ENCODE data around the gene ATG13. TPM values are rescaled to one million over a fixed set of nuclear protein-coding genes. Genes with fewer than 3 reads are reported as not detected.

The ATG13 gene
- total RNA-seq, 6 experiments from 2014 or later, result 64.2 to 94.0 (median 85.3) TPM

DNA sequence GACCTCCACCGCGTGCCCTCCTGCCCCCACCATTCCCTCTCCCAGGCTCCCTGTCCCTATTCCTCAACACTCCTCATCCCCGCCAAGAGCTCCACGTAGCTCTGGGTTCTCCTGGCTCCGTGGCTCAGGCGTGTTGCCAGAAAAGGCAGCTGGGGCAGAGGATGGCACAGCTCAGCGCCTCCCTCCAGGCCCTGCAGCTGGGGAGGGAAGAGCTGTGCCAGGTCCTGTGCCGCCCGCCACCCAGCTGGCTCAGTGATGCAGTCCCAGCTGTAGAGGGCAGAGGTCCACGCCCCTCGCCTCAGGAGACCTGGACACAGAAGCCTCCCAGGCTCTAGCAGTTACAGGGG is 78.8 kb downstream of the ATG13 start:
- no peak for DNase-seq
- peaks cover 17% of the 10 kb centered on the region for H3K4me1 Mint-ChIP-seq (ENCODE audit: low read depth)
- TF ChIP-seq, protein P1, sequence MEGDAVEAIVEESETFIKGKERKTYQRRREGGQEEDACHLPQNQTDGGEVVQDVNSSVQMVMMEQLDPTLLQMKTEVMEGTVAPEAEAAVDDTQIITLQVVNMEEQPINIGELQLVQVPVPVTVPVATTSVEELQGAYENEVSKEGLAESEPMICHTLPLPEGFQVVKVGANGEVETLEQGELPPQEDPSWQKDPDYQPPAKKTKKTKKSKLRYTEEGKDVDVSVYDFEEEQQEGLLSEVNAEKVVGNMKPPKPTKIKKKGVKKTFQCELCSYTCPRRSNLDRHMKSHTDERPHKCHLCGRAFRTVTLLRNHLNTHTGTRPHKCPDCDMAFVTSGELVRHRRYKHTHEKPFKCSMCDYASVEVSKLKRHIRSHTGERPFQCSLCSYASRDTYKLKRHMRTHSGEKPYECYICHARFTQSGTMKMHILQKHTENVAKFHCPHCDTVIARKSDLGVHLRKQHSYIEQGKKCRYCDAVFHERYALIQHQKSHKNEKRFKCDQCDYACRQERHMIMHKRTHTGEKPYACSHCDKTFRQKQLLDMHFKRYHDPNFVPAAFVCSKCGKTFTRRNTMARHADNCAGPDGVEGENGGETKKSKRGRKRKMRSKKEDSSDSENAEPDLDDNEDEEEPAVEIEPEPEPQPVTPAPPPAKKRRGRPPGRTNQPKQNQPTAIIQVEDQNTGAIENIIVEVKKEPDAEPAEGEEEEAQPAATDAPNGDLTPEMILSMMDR (IDR thresholded peaks at IDR 0.05), result no peak
- H3K27me3 Mint-ChIP-seq (ENCODE audit: insufficient read depth), result no peaks in the 10 kb centered on the region
- no peak overlapping the region for H3K4me3 Mint-ChIP-seq
- no peak overlapping the region for H3K27ac Mint-ChIP-seq
- H3K9me3 Mint-ChIP-seq, result no peaks in the 10 kb centered on the region
- H3K36me3 Mint-ChIP-seq (ENCODE audit: low read depth), result peaks cover 20% of the 10 kb centered on the region

DNA sequence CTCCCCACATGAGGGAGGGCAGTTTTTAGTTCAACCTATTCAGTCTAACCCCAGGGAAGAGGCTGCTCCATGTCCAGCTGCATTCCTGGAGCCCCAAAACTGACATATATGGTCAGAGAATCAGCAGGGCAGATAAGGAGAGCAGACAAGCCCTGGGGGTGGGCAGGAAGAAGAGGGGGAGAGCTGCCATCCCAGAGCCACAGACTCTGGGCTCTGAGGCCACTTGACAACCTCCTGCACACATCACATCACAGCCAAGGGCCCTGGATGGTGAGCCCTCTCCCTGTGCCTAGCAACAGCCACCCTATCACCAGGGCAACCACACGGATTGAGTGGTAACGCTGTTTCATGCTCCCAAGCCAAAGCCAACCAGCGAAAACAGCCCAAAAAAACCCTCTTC is 80.0 kb downstream of the ATG13 start:
- peak; percentile 3 for DNase-seq
- peaks cover 27% of the 10 kb centered on the region for H3K4me1 Mint-ChIP-seq (ENCODE audit: low read depth)
- TF ChIP-seq, protein P1 (IDR thresholded peaks at IDR 0.05), result no peak
- no peaks in the 10 kb centered on the region for H3K9me3 Mint-ChIP-seq
- H3K4me3 Mint-ChIP-seq, result no peak overlapping the region
- H3K27me3 Mint-ChIP-seq (ENCODE audit: insufficient read depth), result no peaks in the 10 kb centered on the region
- peaks cover 28% of the 10 kb centered on the region for H3K36me3 Mint-ChIP-seq (ENCODE audit: low read depth)
- H3K27ac Mint-ChIP-seq, result peak overlapping the region; percentile 71

DNA sequence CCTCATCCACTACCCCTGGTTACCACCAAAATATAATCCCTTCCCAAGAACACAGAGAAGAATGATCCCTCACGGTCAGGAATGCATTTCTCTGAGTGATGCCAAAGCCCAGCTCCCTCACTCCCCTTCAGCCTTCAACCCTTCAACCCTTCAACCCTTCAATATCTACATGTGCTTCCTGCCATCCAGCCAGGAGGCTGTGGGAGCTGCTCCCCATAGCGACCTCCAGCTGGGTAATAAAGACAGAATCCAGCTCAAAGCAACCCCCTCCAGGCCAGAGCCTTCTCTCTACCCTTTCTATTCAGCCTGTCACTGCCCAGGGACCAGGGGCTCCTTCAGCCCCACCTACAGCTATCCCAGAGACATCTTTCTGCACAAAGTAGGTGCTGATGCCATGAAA is 80.4 kb downstream of the ATG13 start:
- H3K36me3 Mint-ChIP-seq (ENCODE audit: low read depth), result peaks cover 32% of the 10 kb centered on the region
- TF ChIP-seq, protein P1 (IDR thresholded peaks at IDR 0.05), result no peak
- no peak for DNase-seq
- no peaks in the 10 kb centered on the region for H3K27me3 Mint-ChIP-seq (ENCODE audit: insufficient read depth)
- no peak overlapping the region for H3K4me3 Mint-ChIP-seq
- peaks cover 31% of the 10 kb centered on the region for H3K4me1 Mint-ChIP-seq (ENCODE audit: low read depth)
- H3K27ac Mint-ChIP-seq, result peak overlapping the region; percentile 71
- no peaks in the 10 kb centered on the region for H3K9me3 Mint-ChIP-seq

DNA sequence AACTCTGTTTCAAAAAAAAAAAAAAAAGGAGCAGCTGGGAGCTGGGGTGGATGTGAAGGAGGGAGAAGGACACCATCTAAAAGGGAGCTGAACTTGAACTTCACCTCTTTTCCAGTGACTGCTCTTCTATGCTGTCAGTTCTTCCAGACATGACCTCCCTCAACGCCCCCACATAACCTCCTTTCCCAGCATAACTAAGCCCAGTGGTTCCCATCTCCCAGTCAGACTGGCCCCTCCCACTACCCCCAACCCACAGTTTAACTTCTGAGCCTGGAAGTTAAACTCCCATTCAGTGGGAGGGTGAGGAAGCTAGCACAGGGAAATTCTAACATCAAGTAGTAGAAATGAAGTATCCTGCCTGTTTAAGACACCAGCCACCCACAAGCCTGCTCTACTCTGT is 81.2 kb downstream of the ATG13 start:
- Mint-ChIP-seq H3K9me3 (no peaks in the 10 kb centered on the region), H3K36me3 (ENCODE audit: low read depth) (peaks cover 37% of the 10 kb centered on the region), H3K27me3 (ENCODE audit: insufficient read depth) (no peaks in the 10 kb centered on the region), H3K4me3 (peak overlapping the region; percentile 98; the same call in 1 of the 2 replicates), H3K4me1 (ENCODE audit: low read depth) (peaks cover 32% of the 10 kb centered on the region), H3K27ac (peak overlapping the region; percentile 54; the same call in 1 of the 2 replicates)
- TF ChIP-seq, protein P1 (IDR thresholded peaks at IDR 0.05), result no peak
- no peak for DNase-seq

DNA sequence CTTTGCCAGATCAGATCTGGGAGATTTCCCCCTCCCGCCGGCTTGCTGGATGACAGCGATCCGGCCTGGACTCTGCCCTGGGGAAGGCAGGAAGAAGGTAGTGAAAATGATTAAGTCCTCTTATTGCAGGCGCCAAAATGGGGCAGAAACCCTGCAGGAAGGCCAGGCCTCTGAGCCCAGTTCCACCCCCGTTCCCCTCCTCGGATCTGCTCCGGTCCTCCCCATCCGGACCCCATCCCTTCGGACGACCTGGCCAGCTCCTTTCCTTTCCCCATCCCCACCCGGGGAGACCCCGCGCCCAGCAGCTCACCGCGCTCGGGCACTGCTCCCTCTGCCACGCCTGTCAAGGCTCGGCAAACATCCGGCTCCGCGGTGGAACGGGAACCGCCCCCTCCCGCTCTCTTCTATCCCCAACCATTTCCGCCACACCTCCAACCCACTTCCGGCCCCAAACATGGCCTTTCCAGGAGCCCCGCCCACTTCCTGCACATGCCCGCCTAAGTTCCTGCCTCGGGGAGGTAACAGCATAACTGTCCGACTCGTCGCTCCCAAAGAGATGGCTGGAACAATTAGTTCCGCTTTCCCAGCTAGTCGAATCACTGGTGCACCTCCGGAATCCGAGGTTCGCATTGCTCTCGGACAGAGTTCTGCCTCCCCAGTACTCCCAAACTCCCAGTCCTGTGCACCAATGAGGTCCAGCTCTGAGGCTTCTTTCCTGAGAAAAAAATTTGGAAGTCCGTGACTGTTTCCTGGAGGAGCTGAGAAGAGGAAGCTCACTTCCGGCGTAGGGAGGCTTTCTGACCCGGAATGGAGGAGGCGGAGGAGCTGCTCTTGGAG is 83.1 kb downstream of the ATG13 start, which contains the start of the genes ARHGAP1 and ZNF408:
Gene ARHGAP1 (minus strand): TSS at position 379 of the 837 bp plus-strand sequence. CDS start 4,512 bp downstream, outside the sequence.
Gene ZNF408 (plus strand): TSS at position 791 of the 837 bp plus-strand sequence. CDS start 17 bp downstream, at position 808.
- Mint-ChIP-seq H3K4me3 (peak within 1 kb of the TSS; percentile 98), H3K9me3 (no peaks in the 10 kb centered on the region), H3K27me3 (ENCODE audit: insufficient read depth) (no peaks in the 10 kb centered on the region), H3K27ac (peak within 1 kb of the TSS; percentile 100), H3K4me1 (ENCODE audit: low read depth) (peaks cover 32% of the 10 kb centered on the region), H3K36me3 (ENCODE audit: low read depth) (peaks cover 31% of the 10 kb centered on the region)
- TF ChIP-seq, protein P1 (IDR thresholded peaks at IDR 0.05), result no peak
- DNase-seq, result peak; percentile 97
